ENCODE measurements around the gene KPNA1. TPM values are rescaled to one million over a fixed set of nuclear protein-coding genes. Genes with fewer than 3 reads are reported as not detected.
A peak's percentile ranks its signal among the peaks of the same experiment; 100 is the strongest.

Gene KPNA1
- total RNA-seq: 10 to 100 TPM; 40.3 to 89.5 TPM

- H3K36me3 Mint-ChIP-seq: peaks cover 7 to 20% of the 10 kb centered on the region in 2 donors
- peak; percentile 86 to 94 for DNase-seq (ENCODE audit: low spot score in 2 of 2)
- ATAC-seq: peak; percentile 90 to 91
- peak within 1 kb of the TSS; percentile 75 to 77 for H3K27ac Mint-ChIP-seq
- H3K9me3 Mint-ChIP-seq: no peaks in the 10 kb centered on the region
Measured at GRCh38 chr3:122514123-122515019, at the start of gene KPNA1. TSS of gene KPNA1 (minus strand) at chr3:122514939. CDS start at chr3:122496565, 18,374 bp downstream.

DNA sequence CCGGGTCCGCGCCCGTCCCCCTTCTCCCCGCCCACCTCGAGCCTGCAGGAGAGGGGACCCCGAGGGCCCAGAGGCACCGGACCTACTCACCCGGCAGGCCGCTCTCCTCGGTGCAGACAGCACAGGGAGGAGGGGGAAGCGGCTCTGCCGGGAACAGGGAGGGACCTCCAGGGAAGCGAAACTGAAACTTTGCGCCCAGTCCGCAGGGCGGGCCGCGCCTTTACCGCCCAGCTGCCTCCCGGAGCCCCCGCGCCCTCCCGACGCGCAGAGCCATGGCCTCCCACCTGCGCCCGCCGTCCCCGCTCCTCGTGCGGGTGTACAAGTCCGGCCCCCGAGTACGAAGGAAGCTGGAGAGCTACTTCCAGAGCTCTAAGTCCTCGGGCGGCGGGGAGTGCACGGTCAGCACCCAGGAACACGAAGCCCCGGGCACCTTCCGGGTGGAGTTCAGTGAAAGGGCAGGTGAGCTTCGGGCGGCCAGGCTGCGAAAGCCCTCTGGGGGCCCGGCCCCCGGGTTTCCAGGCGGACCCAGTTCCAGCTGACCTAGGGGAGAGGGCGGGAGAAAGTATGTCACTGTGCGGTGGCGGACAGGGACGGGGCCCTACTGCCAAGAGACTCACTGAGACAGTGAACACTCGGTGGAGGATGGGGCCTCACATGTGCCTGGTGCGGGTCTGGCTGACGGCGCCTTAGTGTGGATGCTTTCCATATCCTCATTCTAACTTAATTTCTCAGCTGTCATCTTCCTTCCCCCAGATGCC, 49.6 kb upstream of the KPNA1 start, which contains the start of the genes DTX3L and PARP9:
Gene DTX3L, plus strand, starts transcription at position 184 of the 758 bp plus-strand sequence. Its CDS starts 89 bp downstream, at position 273.
Gene PARP9, minus strand, starts transcription at position 146 of the 758 bp plus-strand sequence. CDS start 4,680 bp downstream, outside the sequence.
- DNase-seq (ENCODE audit: low spot score in 2 of 2): peak; percentile 81 to 86
- Mint-ChIP-seq H3K27ac (peak within 1 kb of the TSS; percentile 97 to 100), H3K36me3 (peaks cover 40 to 72% of the 10 kb centered on the region in 2 donors), H3K9me3 (no peaks in the 10 kb centered on the region)
- peak; percentile 90 to 93 for ATAC-seq

DNA sequence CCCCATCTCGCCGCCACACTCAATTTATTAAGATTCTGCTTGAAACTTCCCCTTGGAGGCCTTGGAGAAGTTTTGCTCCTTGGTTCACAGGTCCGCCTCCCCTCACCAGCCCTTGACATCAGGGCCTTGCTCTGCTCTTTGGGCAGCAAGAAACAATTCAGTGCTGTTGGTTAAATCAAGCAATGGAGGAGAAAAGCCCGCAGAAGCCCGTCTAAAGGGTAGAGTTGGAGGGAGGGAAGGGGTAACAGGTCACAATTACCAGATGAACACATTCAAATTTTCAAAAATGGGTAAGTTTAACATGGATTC, 48.9 kb upstream of the KPNA1 start:
- ATAC-seq: peak in 1 of 2 donors; percentile 7
- Mint-ChIP-seq H3K36me3 (peaks cover 36 to 71% of the 10 kb centered on the region in 2 donors), H3K9me3 (no peaks in the 10 kb centered on the region), H3K27ac (peak overlapping the region; percentile 97 to 100)
- DNase-seq (ENCODE audit: low spot score in 2 of 2): peak in 1 of 2 donors; percentile 19

- no peaks in the 10 kb centered on the region for H3K9me3 Mint-ChIP-seq
- peaks cover 31 to 66% of the 10 kb centered on the region in 2 donors for H3K36me3 Mint-ChIP-seq
Measured at GRCh38 chr3:122562923-122563716, 48.4 kb upstream of the KPNA1 start.

GRCh38 chr3:122560680-122561079, 45.9 kb upstream of the KPNA1 start:
- peaks cover 27 to 56% of the 10 kb centered on the region in 2 donors for H3K36me3 Mint-ChIP-seq
- no peaks in the 10 kb centered on the region for H3K9me3 Mint-ChIP-seq
- ATAC-seq (peak; percentile 13 to 25), DNase-seq (ENCODE audit: low spot score in 2 of 2) (peak in 1 of 2 donors; percentile 63)
- peak overlapping the region; percentile 82 to 87 for H3K27ac Mint-ChIP-seq

More at GRCh38 chr3:122562923-122563716, 48.4 kb upstream of the KPNA1 start:
- DNase-seq (ENCODE audit: low spot score in 2 of 2) (no peak), ATAC-seq (no peak)
- H3K27ac Mint-ChIP-seq: peak overlapping the region; percentile 97 to 100

DNA sequence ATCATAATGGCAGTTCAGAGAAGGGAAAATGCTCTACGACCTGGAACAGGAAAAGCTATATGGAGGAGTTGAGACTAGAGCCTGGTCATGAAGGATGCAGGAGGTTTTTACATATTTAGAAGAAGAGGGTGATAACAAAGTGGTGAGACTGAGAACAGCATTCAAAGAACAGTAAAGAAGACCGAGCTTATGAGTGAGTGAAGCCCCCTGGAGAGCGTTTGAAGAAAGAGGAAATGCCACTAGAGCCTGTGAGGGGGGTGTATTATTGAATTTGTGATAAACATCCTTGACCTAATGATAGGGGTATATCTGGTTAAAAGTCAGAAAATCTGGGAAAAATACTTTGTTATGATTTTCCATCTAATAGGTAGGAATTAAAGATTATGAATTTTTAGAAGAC, 45.2 kb upstream of the KPNA1 start:
- Mint-ChIP-seq H3K27ac (peak overlapping the region in 1 of 2 donors; percentile 8), H3K9me3 (no peaks in the 10 kb centered on the region), H3K36me3 (peaks cover 32 to 55% of the 10 kb centered on the region in 2 donors)
- ATAC-seq (no peak), DNase-seq (ENCODE audit: low spot score in 2 of 2) (no peak)

DNA sequence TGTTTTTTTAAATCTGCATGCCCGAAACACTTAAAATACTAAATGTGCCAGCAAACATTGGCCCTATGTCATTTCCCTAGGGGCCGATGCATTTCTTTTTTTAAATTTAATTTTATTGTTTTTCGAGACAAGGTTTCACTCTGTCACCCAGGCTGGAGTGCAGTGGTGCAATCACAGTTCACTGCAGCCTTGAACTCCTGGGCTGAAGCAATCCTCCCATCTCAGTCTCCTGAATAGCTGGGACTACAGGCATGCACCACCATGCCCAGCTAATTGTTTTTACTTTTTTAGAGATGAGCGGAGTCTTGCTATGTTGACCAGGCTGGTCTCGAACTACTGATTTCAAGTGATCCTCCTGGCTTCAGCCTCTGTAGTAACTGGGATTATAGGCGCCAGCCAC, 43.9 kb upstream of the KPNA1 start:
- Mint-ChIP-seq H3K27ac (no peak overlapping the region), H3K36me3 (peaks cover 25 to 45% of the 10 kb centered on the region in 2 donors)
- ATAC-seq: no peak

DNA sequence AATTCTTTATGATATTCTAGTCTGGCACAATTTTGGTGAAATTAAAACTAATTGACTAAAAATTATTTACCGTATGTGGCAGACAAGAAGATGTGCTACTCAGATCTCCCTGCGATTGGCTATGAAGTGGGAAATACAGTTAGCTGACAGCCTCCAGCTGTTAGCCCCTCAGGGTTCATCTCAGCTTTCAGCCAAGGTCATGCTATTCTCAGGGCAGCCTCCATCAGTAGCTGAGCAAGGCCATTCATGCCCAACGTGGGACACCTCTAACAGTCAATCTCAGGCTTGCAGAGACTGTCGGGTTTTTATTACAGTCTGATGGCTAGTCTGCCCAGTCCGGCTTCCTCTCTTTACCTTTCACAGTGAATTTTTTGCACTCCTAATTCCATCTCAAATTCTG, 42.6 kb upstream of the KPNA1 start:
- Mint-ChIP-seq H3K36me3 (peaks cover 28 to 42% of the 10 kb centered on the region in 2 donors), H3K27ac (no peak overlapping the region), H3K9me3 (no peaks in the 10 kb centered on the region)
- DNase-seq (ENCODE audit: low spot score in 2 of 2): no peak
- ATAC-seq: no peak

More for the DNA sequence above, 43.9 kb upstream of the KPNA1 start:
- H3K9me3 Mint-ChIP-seq: no peaks in the 10 kb centered on the region
- no peak for DNase-seq (ENCODE audit: low spot score in 2 of 2)

- Mint-ChIP-seq H3K9me3 (no peaks in the 10 kb centered on the region), H3K36me3 (peaks cover 35 to 45% of the 10 kb centered on the region in 2 donors), H3K27ac (no peak overlapping the region)
- DNase-seq (ENCODE audit: low spot score in 2 of 2): no peak
- no peak for ATAC-seq
Measured at GRCh38 chr3:122555275-122556071, 40.7 kb upstream of the KPNA1 start.

DNA sequence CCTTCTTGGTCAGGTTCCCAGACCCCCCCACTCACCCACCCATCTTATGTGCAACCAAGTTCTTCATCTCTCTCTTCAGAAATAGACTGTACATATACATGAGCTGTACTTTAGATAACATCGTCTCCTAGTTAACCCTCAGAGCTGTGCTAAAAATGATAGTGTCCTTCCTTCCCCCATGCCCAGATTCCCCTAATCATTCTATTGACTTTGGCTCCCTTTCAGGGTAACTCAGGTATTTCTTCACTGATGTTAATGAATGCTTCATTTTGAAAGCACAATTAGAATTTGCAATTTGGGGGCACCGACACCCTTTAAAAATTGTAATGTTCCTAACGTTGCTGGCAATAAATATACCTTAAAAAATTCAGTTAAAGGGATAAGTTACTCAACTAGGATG, 38.4 kb upstream of the KPNA1 start:
- H3K27ac Mint-ChIP-seq: no peak overlapping the region
- no peaks in the 10 kb centered on the region for H3K9me3 Mint-ChIP-seq
- DNase-seq (ENCODE audit: low spot score in 2 of 2) (no peak), ATAC-seq (no peak)
- peaks cover 27 to 50% of the 10 kb centered on the region in 2 donors for H3K36me3 Mint-ChIP-seq

GRCh38 chr3:122548619-122549018, 33.9 kb upstream of the KPNA1 start:
- no peaks in the 10 kb centered on the region for H3K9me3 Mint-ChIP-seq
- ATAC-seq (no peak), DNase-seq (ENCODE audit: low spot score in 2 of 2) (no peak)
- H3K36me3 Mint-ChIP-seq: peaks cover 13 to 52% of the 10 kb centered on the region in 2 donors
- peak overlapping the region in 1 of 2 donors; percentile 69 for H3K27ac Mint-ChIP-seq

GRCh38 chr3:122548076-122548475, 33.3 kb upstream of the KPNA1 start:
- H3K9me3 Mint-ChIP-seq: no peaks in the 10 kb centered on the region
- ATAC-seq (no peak), DNase-seq (ENCODE audit: low spot score in 2 of 2) (no peak)
- peaks cover 9 to 48% of the 10 kb centered on the region in 2 donors for H3K36me3 Mint-ChIP-seq
- peak overlapping the region in 1 of 2 donors; percentile 1 for H3K27ac Mint-ChIP-seq

DNA sequence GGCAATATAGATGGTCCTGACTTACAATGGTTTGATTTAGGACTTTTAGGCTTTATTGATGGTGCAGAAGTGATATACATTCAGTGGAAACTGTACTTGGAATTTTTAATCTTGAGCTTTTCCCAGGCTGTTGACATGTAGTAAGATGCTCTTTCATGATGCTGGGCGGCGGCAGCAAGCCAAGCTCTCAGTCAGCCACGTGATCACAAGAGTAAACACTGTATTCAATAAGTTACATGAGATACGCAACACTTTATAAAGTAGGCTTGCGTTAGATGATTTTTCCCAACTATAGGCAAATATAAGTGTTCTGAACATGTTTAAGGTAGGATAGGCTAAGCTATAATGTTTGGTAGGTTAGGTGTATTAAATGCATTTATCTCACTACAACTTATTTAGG, 31.4 kb upstream of the KPNA1 start:
- Mint-ChIP-seq H3K9me3 (no peaks in the 10 kb centered on the region), H3K36me3 (peaks cover 7 to 38% of the 10 kb centered on the region in 2 donors), H3K27ac (no peak overlapping the region)
- no peak for ATAC-seq
- DNase-seq (ENCODE audit: low spot score in 2 of 2): no peak

- H3K36me3 Mint-ChIP-seq: peaks cover 13 to 56% of the 10 kb centered on the region in 2 donors
- no peak overlapping the region for H3K27ac Mint-ChIP-seq
Measured at GRCh38 chr3:122538956-122539490, 24.3 kb upstream of the KPNA1 start.

DNA sequence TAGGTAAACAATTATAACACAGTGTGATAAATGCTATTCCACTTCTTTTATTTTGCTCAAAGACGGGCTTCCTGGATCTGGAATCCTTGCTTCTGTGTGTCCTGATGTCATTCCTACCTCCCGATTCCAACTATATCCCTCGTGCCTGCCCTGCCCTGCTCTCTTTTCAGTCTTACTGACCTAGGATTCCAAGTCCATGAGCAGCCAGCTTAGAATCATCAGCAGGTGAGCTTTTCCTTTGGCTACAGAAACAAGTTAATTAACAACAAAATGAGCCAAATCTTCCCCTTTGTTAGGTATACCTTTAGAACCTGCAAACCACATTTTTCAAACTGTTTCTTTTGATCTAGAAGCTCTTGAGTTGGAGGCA, 21.9 kb upstream of the KPNA1 start:
- no peaks in the 10 kb centered on the region for H3K9me3 Mint-ChIP-seq
- ATAC-seq: no peak
- no peak overlapping the region for H3K27ac Mint-ChIP-seq
- peaks cover 29 to 69% of the 10 kb centered on the region in 2 donors for H3K36me3 Mint-ChIP-seq
- DNase-seq (ENCODE audit: low spot score in 2 of 2): no peak

More at GRCh38 chr3:122538956-122539490, 24.3 kb upstream of the KPNA1 start:
- no peaks in the 10 kb centered on the region for H3K9me3 Mint-ChIP-seq
- ATAC-seq (no peak), DNase-seq (ENCODE audit: low spot score in 2 of 2) (no peak)

Data from activated naive CD4-positive, alpha-beta T cell treated with anti-CD3 and anti-CD28 coated beads, Interleukin-2, amount 50 U/mL, for 72 hours (primary cell).